Neural crest cell (in vitro differentiated cells): Measurements from ENCODE around the gene APPL2. TPM values are rescaled to one million over a fixed set of nuclear protein-coding genes. Genes with fewer than 3 reads are reported as not detected.

Experiments used
- DNase-seq: peaks from one replicate; pipeline ENCODE4 v3.0.0; 2021; ENCODE audit warnings: low read depth, mixed read lengths, low spot score
- H3K27ac Mint-ChIP-seq: one replicate; pipeline ENCODE4 v1.8.0; 2021; ENCODE audit warnings: mild to moderate bottlenecking, mixed read lengths; ENCODE audit not compliant: unreplicated experiment
- H3K27me3 Mint-ChIP-seq: 2 replicates; pipeline ENCODE4 v1.8.0; 2021; ENCODE audit warnings: low read depth, mild to moderate bottlenecking, mixed read lengths
- H3K36me3 Mint-ChIP-seq: 2 replicates; pipeline ENCODE4 v1.8.0; 2021; ENCODE audit warnings: low read depth, mild to moderate bottlenecking, mixed read lengths
- H3K4me1 Mint-ChIP-seq: 2 replicates; pipeline ENCODE4 v1.8.0; 2021; ENCODE audit warnings: mixed read lengths
- H3K4me3 Mint-ChIP-seq: one replicate; pipeline ENCODE4 v1.8.0; 2021; ENCODE audit warnings: mild to moderate bottlenecking, mixed read lengths
- H3K9me3 Mint-ChIP-seq: 2 replicates; pipeline ENCODE4 v1.8.0; 2021; ENCODE audit warnings: mixed read lengths
- long read RNA-seq: library from polyadenylated mRNA; unstranded; transcript quantifications from one replicate; pipeline ENCODE4 v2.0.0, GENCODE V29; 2020
- total RNA-seq: library from RNA; stranded (reverse); gene quantifications from 2 replicates; pipeline ENCODE4 v1.2.1, GENCODE V29; 2021
- TF ChIP-seq, protein P1 (sequence below): fragments of 200-600 bp; sonication (generic); conservative IDR thresholded peaks from 2 replicates; pipeline ENCODE4 v1.5.0; 2021; ENCODE audit warnings: antibody characterized with exemption, mild to moderate bottlenecking

APPL2 gene
- total RNA-seq: 51.2 and 51.8 TPM in 2 replicates
- long read RNA-seq, transcript APPL2-201 (21 exons, 3,239 nt): major isoform, 65 of 133 reads
- long read RNA-seq, partial matches to known transcripts: 39 of 133 reads
- long read RNA-seq, other reads (novel, unspliced or antisense): 26 of 133 reads

DNA sequence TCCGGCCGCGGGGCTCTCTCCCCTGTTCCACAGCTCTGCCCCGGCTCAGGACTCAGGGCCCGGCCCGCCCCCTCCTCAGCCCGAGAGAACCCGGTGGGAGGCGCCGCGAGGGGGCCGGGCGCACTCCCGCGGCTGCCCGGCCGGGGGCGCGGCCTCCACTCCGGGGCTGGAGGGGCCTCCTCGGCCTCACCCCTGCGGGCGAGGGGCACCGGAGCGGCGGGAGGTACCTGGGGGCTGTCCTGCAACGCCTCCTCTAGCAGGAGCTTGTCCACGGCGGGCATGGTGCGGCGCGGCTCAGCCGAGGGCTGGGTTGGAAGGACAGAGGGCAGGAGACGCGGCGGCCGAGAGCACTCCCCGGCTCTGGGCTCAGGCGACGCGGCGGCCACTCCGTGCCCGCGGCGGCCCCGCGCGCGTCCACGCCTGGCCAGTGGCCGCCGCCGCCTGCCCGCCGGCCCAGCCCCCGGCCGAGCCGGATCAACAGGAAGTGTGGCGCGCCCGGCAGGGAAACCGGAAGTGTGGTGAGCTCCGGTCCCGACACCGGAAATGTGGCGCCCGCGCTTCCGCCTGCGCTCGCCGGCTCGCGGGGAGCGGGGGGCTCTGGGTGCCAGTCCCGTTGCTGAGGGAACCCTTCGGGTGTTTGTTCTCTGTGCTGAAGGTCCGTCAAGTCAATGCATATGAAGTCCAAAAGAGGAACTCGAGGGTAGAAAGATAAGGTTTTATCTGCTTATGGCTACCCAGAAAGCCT, at the start of gene APPL2:
Gene APPL2, minus strand, starts transcription at position 443 of the 745 bp plus-strand sequence. Its CDS starts 162 bp downstream, at position 281.
- TF ChIP-seq, protein P1, sequence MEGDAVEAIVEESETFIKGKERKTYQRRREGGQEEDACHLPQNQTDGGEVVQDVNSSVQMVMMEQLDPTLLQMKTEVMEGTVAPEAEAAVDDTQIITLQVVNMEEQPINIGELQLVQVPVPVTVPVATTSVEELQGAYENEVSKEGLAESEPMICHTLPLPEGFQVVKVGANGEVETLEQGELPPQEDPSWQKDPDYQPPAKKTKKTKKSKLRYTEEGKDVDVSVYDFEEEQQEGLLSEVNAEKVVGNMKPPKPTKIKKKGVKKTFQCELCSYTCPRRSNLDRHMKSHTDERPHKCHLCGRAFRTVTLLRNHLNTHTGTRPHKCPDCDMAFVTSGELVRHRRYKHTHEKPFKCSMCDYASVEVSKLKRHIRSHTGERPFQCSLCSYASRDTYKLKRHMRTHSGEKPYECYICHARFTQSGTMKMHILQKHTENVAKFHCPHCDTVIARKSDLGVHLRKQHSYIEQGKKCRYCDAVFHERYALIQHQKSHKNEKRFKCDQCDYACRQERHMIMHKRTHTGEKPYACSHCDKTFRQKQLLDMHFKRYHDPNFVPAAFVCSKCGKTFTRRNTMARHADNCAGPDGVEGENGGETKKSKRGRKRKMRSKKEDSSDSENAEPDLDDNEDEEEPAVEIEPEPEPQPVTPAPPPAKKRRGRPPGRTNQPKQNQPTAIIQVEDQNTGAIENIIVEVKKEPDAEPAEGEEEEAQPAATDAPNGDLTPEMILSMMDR: peak; percentile 48
- H3K4me1 Mint-ChIP-seq: peaks cover 52% of the 10 kb centered on the region
- peak within 1 kb of the TSS; percentile 95 for H3K4me3 Mint-ChIP-seq

GRCh38 chr12:105285378-105285777, 49.4 kb upstream of the APPL2 start:
- Mint-ChIP-seq H3K27me3 (peaks cover 13% of the 10 kb centered on the region), H3K9me3 (no peaks in the 10 kb centered on the region), H3K36me3 (no peaks in the 10 kb centered on the region), H3K4me3 (no peak overlapping the region), H3K4me1 (no peaks in the 10 kb centered on the region), H3K27ac (no peak overlapping the region)
- TF ChIP-seq, protein P1: no peak
- no peak for DNase-seq

More for the DNA sequence above, at the start of gene APPL2:
- H3K27ac Mint-ChIP-seq: peak within 1 kb of the TSS; percentile 91
- no peaks in the 10 kb centered on the region for H3K27me3 Mint-ChIP-seq
- peak; percentile 75 for DNase-seq
- no peaks in the 10 kb centered on the region for H3K9me3 Mint-ChIP-seq
- no peaks in the 10 kb centered on the region for H3K36me3 Mint-ChIP-seq

DNA sequence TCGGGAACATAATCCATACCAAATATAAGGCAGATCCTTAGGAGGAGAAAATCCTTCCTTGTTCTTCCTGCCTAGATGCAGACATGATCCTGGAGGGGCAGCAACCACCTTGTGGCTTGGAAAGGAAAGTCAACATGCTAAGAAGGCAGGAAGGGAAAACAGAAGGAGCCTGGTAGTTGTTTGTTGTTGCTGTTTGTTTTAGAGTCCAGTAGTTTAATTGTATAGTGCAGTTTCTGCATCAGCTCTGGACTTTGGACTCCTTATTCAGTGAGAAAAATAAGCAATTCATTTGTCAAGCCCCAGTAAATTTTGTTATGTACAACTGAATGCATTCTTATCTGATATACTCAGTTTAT, 45.7 kb upstream of the APPL2 start:
- Mint-ChIP-seq H3K36me3 (no peaks in the 10 kb centered on the region), H3K27ac (no peak overlapping the region), H3K4me1 (no peaks in the 10 kb centered on the region), H3K27me3 (peaks cover 13% of the 10 kb centered on the region), H3K4me3 (no peak overlapping the region), H3K9me3 (no peaks in the 10 kb centered on the region)
- TF ChIP-seq, protein P1: no peak
- DNase-seq: no peak

DNA sequence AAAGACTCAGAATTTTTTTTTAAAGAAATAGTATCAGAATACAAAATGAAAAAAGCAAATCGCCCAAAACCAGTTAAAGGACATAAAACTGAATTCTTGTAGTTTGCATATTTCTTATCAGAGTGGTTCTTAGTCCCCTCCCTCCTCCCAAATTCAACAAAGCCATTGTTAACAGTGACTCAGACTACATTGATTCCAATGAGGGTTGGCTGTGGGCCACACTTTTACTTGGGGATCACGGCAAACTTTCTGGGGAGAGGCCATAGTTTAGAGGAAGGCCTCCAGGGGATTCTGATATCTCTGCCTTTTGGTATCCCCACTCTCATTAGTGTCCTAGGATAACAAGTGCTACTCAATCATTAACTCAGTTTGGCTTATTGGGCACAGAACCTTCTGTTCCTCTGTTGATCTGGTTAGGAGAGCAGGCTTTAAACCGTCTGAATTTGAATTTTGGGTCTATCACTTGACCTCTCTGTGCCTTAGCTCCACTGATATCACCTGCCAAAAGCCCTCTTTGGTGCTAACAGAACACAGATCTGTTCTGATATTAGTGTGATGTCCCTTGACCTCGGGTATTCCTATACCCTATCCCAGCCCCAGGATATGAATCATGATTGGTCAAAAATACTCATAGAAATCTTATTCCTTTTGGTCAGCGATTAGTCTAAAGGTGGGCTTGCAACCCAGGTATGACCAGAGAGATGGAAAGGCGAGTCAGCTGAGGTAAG, 45.2 kb upstream of the APPL2 start:
- H3K27ac Mint-ChIP-seq: no peak overlapping the region
- no peaks in the 10 kb centered on the region for H3K9me3 Mint-ChIP-seq
- H3K36me3 Mint-ChIP-seq: no peaks in the 10 kb centered on the region
- DNase-seq: no peak
- TF ChIP-seq, protein P1: no peak
- H3K4me1 Mint-ChIP-seq: no peaks in the 10 kb centered on the region
- no peak overlapping the region for H3K4me3 Mint-ChIP-seq
- H3K27me3 Mint-ChIP-seq: peaks cover 13% of the 10 kb centered on the region

DNA sequence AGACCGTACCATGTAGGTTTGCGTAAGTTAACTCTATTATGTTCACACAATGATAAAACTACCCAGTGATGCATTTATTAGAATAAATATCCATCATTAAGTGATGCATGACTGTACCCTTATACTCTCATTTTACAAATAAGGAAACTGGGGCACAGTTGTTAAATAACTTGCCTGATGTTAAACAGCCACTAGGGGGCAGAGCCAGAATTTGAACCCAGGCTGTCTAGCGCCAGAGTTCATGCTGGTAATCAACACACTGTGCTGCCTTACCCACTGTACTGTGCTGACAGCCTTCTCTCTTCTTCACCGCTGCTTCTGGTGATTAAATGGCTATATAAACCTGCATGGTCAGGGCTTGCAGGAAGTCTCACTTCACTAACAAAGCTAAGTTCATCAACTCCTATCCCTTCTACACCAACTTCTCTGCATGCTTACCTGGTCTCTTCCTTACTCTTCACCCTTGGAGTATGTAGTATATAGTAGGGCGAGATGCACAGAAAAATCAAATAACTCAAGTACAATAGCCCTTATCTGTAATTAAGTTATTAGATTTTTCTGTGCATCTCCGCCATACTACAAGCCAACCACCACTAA, 43.6 kb upstream of the APPL2 start:
- H3K27ac Mint-ChIP-seq: no peak overlapping the region
- H3K4me3 Mint-ChIP-seq: no peak overlapping the region
- DNase-seq: peak; percentile 13
- TF ChIP-seq, protein P1: peak; percentile 71
- H3K9me3 Mint-ChIP-seq: no peaks in the 10 kb centered on the region
- H3K4me1 Mint-ChIP-seq: no peaks in the 10 kb centered on the region
- H3K27me3 Mint-ChIP-seq: peaks cover 10% of the 10 kb centered on the region
- H3K36me3 Mint-ChIP-seq: no peaks in the 10 kb centered on the region
